Loucy (cell line): ENCODE measurements around the gene COL17A1.
A peak's percentile ranks its signal among the peaks of the same experiment; 100 is the strongest.

Experiments
- H2AFZ ChIP-seq: fragments of 200-600 bp; sonication (generic); 2 replicates; pipeline ENCODE4 v1.6.0; 2016; ENCODE audit warnings: antibody characterized with exemption, mild to moderate bottlenecking, low read length, moderate library complexity
- H3F3A ChIP-seq: fragments of 200-600 bp; 2 replicates; pipeline ENCODE4 v1.6.0; 2016; ENCODE audit warnings: antibody characterized with exemption, low read depth, mild to moderate bottlenecking
- H3K27me3 ChIP-seq: fragments of 200-600 bp; sonication (generic); 2 replicates; pipeline ENCODE4 v1.6.1; 2014; ENCODE audit warnings: low read length, mild to moderate bottlenecking; ENCODE audit not compliant: insufficient read depth, poor library complexity, severe bottlenecking
- H3K36me3 ChIP-seq: fragments of 200-600 bp; sonication (generic); 2 replicates; pipeline ENCODE4 v1.6.1; 2016; ENCODE audit warnings: low read length; ENCODE audit not compliant: insufficient read depth
- H3K4me1 ChIP-seq: fragments of 200-600 bp; sonication (generic); 2 replicates; pipeline ENCODE4 v1.5.1; 2014; ENCODE audit warnings: low read length, mild to moderate bottlenecking; ENCODE audit not compliant: insufficient read depth, poor library complexity, severe bottlenecking
- H3K4me2 ChIP-seq: fragments of 200-600 bp; sonication (generic); 2 replicates; pipeline ENCODE4 v1.6.0; 2014; ENCODE audit warnings: antibody characterized with exemption, low read length, low read depth, mild to moderate bottlenecking; ENCODE audit not compliant: poor library complexity, severe bottlenecking
- H3K4me3 ChIP-seq: fragments of 200-600 bp; sonication (generic); 2 replicates; pipeline ENCODE4 v1.5.1; 2014; ENCODE audit warnings: low read length, mild to moderate bottlenecking, mixed read lengths; ENCODE audit not compliant: poor library complexity, severe bottlenecking
- H3K79me2 ChIP-seq: fragments of 200-600 bp; sonication (generic); 2 replicates; pipeline ENCODE4 v1.6.1; 2014; ENCODE audit warnings: low read length; ENCODE audit not compliant: insufficient read depth
- H3K9ac ChIP-seq: fragments of 200-600 bp; sonication (generic); 2 replicates; pipeline ENCODE4 v1.6.0; 2014; ENCODE audit warnings: mild to moderate bottlenecking, low read depth, low read length, moderate library complexity; ENCODE audit not compliant: poor library complexity, severe bottlenecking
- H3K9me2 ChIP-seq: fragments of 200-600 bp; sonication (generic); replicated peaks from 2 replicates; pipeline ENCODE4 v1.6.1; 2016; ENCODE audit warnings: low read depth, low read length, mixed read lengths
- H3K9me3 ChIP-seq: fragments of 200-600 bp; sonication (generic); 2 replicates; pipeline ENCODE4 v1.6.1; 2014; ENCODE audit warnings: mild to moderate bottlenecking, antibody characterized with exemption, low read length, low read depth; ENCODE audit not compliant: insufficient read depth
- H4K20me1 ChIP-seq: fragments of 200-600 bp; sonication (generic); 2 replicates; pipeline ENCODE4 v1.6.0; 2014; ENCODE audit warnings: antibody characterized with exemption, low read length, mild to moderate bottlenecking; ENCODE audit not compliant: insufficient read depth, poor library complexity, severe bottlenecking
- CTCF ChIP-seq: fragments of 200-600 bp; sonication (generic); conservative IDR thresholded peaks from 2 replicates; pipeline ENCODE4 v1.5.1; 2014; ENCODE audit warnings: mild to moderate bottlenecking, antibody characterized with exemption, low read length
- EZH2phosphoT487 ChIP-seq: fragments of 200-600 bp; IDR thresholded peaks from 2 replicates; pipeline ENCODE4 v1.6.1; 2018; ENCODE audit warnings: antibody characterized with exemption, mild to moderate bottlenecking, moderate library complexity, borderline replicate concordance

Gene COL17A1

DNA sequence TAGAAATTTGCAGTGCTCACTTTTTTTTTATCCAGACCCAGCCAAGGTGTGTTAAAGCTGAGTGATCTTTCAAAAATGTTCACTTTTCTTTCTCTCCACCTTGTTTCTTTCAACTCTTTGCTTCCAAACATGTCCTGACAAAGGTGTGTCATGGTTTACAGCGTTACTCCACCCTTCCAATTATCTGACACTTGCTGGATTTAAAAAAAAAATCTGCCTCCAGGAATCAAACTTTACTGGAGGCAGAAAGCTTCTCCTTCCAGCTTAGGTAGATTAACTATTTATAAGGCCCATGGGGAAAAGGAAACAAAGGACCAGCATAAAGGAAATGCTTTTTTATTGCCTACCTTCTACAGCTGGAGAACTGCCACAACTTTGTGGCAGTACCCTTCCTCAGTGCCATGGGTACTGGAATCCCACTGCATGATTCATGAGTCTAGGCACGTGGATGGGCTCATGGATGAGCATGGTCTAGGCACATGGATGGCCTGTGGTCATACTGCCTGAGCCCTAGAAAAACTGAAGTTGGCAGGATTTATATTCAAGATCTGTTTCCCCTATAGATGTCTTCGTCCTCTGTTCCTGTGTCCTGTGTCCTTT is at the start of gene COL17A1:
COL17A1 (minus strand) TSS at position 80 of the 600 bp plus-strand sequence. CDS start 5,207 bp downstream, outside the sequence.
- Histone ChIP-seq H3K79me2 (no peaks in the 10 kb centered on the region), H3K4me3 (no peak within 1 kb of the TSS), H3K27me3 (no peaks in the 10 kb centered on the region)

GRCh38 chr10:104130041-104130440 is 44.4 kb upstream of the COL17A1 start:
- Histone ChIP-seq H3K9me3 (no peaks in the 10 kb centered on the region), H2AFZ (no peak overlapping the region), H3K9ac (no peak overlapping the region), H3K4me2 (no peak overlapping the region), H3K36me3 (no peaks in the 10 kb centered on the region), H3F3A (no peaks in the 10 kb centered on the region), H3K4me3 (no peak overlapping the region), H3K9me2 (no peaks in the 10 kb centered on the region), H3K27me3 (no peaks in the 10 kb centered on the region), H3K4me1 (no peaks in the 10 kb centered on the region), H3K79me2 (no peaks in the 10 kb centered on the region), H4K20me1 (no peaks in the 10 kb centered on the region)
- TF ChIP-seq CTCF (no peak), EZH2phosphoT487 (no peak)

More for the DNA sequence above, at the start of gene COL17A1:
- no peaks in the 10 kb centered on the region for H3K9me3 ChIP-seq
- no peaks in the 10 kb centered on the region for H3K36me3 ChIP-seq
- no peak within 1 kb of the TSS for H3K9ac ChIP-seq
- peaks cover 10% of the 10 kb centered on the region for H3K4me1 ChIP-seq
- no peak within 1 kb of the TSS for H2AFZ ChIP-seq
- no peaks in the 10 kb centered on the region for H3F3A ChIP-seq
- TF ChIP-seq CTCF (no peak), EZH2phosphoT487 (no peak)
- H3K9me2 ChIP-seq: no peaks in the 10 kb centered on the region
- H3K4me2 ChIP-seq: peak within 1 kb of the TSS; percentile 0
- no peaks in the 10 kb centered on the region for H4K20me1 ChIP-seq

GRCh38 chr10:104128214-104128613 is 42.5 kb upstream of the COL17A1 start:
- Histone ChIP-seq H3K27me3 (no peaks in the 10 kb centered on the region), H3K4me1 (peaks cover 4% of the 10 kb centered on the region), H3K36me3 (no peaks in the 10 kb centered on the region), H3K9me3 (no peaks in the 10 kb centered on the region), H3K9me2 (no peaks in the 10 kb centered on the region), H3K9ac (no peak overlapping the region), H3F3A (no peaks in the 10 kb centered on the region), H2AFZ (no peak overlapping the region), H3K4me3 (no peak overlapping the region), H4K20me1 (no peaks in the 10 kb centered on the region), H3K4me2 (no peak overlapping the region), H3K79me2 (peaks cover 10% of the 10 kb centered on the region)
- TF ChIP-seq EZH2phosphoT487 (no peak), CTCF (no peak)
